Spleen (tissue), 7 donors: ENCODE measurements around the gene PIBF1.

ENCODE experiments used
- POLR2A ChIP-seq, 3 donors: fragments of 450-650 bp; IDR thresholded peaks; one replicate each; pipeline ENCODE4 v1.5.1; 2017; ENCODE audit warnings: antibody characterized with exemption in 3 of 3, mild to moderate bottlenecking in 1 of 3
- POLR2AphosphoS5 ChIP-seq, 3 donors: sonication (generic); formaldehyde crosslinking; IDR thresholded peaks; one replicate each; pipeline ENCODE4 v1.5.1; 2017; ENCODE audit warnings: antibody characterized with exemption in 3 of 3
- TF ChIP-seq, protein P1 (sequence below), 11 experiments: fragments of 200-600 bp in 7 of 11; fragments of 450-650 bp in 4 of 11; sonication (generic) in 4 of 11; IDR thresholded peaks in 8 of 11; conservative IDR thresholded peaks in 3 of 11; 1 replicate in 7 of 11; 2 replicates in 4 of 11; pipeline versions ENCODE4 v1.4.0 to v1.8.0; 2016 to 2021; ENCODE audit warnings: antibody characterized with exemption in 11 of 11, inconsistent platforms in 4 of 11, mild to moderate bottlenecking in 1 of 11
- donor health status: DM: no; HTN: no; CAD: no; lungs with moderate emphysema.
- donor health status: DM: no; HTN: no; CAD: no.
- donor health status: DM: no; HTN: no; CAD: no.

DNA sequence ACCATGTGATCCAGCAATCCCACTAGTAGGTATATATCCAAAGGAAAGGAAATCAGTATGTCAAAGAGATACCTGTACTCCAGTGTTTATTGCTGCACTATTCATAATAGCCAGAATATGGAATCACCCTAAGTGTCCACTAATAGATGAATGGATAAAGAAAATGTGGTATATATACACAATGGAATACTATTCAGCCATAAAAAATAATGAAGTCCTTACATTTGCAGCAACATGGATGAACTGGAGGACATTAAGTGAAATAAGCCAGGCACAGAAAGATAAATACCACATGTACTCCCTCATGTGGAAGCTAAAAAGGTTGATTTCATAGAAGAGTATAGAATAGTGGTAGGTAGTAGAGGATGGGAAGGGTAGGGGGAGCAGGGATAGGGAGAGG, 30.7 kb upstream of the PIBF1 start:
- TF ChIP-seq POLR2AphosphoS5 (IDR thresholded peaks at IDR 0.05) (no peak), POLR2A (IDR thresholded peaks at IDR 0.05) (no peak)
- TF ChIP-seq, protein P1, sequence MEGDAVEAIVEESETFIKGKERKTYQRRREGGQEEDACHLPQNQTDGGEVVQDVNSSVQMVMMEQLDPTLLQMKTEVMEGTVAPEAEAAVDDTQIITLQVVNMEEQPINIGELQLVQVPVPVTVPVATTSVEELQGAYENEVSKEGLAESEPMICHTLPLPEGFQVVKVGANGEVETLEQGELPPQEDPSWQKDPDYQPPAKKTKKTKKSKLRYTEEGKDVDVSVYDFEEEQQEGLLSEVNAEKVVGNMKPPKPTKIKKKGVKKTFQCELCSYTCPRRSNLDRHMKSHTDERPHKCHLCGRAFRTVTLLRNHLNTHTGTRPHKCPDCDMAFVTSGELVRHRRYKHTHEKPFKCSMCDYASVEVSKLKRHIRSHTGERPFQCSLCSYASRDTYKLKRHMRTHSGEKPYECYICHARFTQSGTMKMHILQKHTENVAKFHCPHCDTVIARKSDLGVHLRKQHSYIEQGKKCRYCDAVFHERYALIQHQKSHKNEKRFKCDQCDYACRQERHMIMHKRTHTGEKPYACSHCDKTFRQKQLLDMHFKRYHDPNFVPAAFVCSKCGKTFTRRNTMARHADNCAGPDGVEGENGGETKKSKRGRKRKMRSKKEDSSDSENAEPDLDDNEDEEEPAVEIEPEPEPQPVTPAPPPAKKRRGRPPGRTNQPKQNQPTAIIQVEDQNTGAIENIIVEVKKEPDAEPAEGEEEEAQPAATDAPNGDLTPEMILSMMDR (IDR thresholded peaks at IDR 0.05 in 8 of 11, conservative IDR thresholded peaks at IDR 0.05 in 3 of 11), result no peak
